Measurements from ENCODE around the gene SPON2.

SPON2 gene

DNA sequence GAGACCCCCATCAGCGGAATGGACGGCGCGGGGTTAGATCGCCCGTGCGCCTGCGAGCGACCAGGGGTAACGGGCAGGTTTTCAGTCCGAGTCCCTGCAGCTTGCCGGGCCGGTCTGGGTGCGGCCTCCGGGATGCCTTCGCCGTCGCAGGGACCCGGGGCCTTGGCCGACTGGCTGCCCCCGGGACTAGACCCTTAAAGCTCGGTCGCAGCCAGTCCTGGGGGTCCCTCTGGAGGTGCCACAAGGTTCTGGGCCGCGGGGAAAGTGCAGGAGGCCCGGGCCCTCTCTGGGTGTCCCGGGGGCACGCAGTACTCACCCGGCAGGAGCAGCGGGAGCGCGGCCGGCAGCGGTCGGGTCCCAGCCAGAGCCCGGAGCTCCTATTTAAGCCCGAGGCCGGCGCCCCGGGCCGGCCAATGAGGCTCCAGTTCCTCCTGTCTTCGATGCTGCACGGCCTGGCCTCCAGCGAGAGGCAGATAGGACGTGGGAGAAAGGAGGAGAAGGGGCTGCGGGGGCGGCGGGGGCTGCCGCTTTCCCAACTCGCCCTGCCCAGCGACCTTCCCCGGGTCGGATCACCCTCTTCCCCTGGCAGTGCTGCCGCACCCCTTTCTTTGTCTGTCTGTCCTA lies at the start of gene SPON2:
Gene SPON2, minus strand, starts transcription at position 356 of the 624 bp plus-strand sequence.
- no peak for DNase-seq

- no peak for DNase-seq
Observed at GRCh38 chr4:1221155-1221870, 48.9 kb upstream of the SPON2 start.

- DNase-seq = no peak
Observed at GRCh38 chr4:1220566-1220965, 48.2 kb upstream of the SPON2 start.

- no peak for DNase-seq
Observed at GRCh38 chr4:1219566-1219950, 47.2 kb upstream of the SPON2 start.

DNA sequence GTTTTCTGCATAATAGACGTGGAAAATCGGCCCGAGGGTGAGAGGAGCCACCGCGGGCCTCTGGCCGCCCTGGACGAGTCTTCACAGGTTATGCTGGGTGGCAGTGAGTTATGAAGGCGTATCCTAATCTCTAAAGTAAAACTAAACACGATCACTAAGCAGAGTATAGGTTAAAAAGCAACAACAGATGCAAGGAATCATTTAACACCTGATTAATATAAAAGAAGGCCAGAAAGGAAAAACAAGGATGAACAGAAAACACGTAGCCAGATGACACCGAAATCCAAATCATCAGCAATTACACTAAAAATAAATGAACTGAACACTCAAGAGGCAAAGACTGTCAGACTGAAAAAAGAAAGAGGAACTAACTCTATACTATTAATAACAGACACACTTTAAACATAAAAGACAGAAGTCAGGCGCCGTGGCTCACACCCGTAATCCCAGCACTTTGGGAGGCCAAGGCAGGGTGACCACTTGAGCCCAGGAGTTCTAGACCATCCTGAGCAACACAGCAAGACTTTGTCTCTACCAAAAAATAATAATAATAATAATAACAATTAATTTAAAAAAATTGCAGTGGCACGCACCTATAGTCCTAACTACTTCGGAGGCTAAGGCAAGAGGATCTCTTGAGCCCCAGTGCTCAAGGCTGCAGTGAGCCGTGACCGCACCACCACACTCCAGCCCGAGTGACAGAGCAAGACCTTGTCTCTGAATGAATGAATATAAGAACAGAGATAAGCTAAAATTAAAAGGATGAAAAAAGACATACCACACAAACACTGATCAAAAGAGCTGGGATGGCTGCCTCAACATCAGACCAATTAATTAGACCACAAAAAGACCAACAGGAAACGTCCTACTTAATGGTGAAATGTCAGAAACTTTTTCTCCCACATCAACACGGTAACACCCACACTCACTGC lies 46.5 kb upstream of the SPON2 start:
- DNase-seq = peak; percentile 61

- no peak for DNase-seq
Observed at GRCh38 chr4:1217366-1217765, 45.0 kb upstream of the SPON2 start.

DNA sequence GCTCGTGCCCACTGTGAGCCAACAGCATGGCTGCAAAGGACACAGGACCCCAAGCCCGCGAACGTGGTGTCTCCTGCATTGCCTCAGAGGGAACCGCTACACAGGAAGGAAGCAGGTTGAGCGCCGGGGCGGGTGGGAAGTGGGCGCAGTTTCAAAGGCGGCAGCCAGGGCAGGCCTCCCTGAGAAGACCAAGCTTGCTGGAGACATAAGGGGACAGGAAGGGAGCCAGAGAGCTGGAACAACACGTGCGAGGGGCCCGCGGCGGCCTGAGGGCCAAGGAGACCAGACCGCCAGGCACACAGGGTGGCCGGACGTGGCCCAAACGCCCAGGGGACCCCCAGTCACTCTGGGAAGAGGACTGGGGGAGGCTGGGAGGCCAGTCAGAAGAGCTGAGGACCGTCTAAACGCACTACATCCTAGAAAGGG lies 44.5 kb upstream of the SPON2 start:
- peak; percentile 27 for DNase-seq

DNA sequence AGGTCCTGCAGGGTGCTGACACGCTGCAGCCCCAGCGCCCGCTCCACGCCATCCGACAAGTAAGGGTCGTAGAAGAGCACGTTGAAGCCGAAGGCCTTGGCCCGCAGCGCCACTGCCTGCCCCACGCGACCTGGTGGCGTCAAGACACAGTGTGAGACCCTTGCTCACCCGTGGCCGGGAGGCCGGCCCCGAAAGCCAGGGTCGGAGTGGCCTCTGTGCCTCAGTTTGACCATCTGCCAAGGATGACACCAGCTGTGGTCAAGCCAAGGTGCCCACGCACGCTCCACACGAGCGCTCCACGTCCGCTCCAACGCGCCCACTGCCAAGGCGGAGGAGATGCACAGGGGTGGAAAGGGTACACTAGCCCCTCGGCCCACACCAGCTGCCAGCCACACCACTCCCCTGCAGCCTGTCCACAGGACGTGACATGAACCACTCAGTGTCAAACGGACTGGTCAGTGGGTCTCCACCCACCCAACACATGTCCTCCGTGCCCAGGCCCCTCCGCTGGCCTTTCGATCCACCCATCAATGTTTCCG lies 43.8 kb upstream of the SPON2 start:
- DNase-seq = no peak

GRCh38 chr4:1215141-1216075 lies 43.0 kb upstream of the SPON2 start:
- DNase-seq = peak; percentile 93

DNA sequence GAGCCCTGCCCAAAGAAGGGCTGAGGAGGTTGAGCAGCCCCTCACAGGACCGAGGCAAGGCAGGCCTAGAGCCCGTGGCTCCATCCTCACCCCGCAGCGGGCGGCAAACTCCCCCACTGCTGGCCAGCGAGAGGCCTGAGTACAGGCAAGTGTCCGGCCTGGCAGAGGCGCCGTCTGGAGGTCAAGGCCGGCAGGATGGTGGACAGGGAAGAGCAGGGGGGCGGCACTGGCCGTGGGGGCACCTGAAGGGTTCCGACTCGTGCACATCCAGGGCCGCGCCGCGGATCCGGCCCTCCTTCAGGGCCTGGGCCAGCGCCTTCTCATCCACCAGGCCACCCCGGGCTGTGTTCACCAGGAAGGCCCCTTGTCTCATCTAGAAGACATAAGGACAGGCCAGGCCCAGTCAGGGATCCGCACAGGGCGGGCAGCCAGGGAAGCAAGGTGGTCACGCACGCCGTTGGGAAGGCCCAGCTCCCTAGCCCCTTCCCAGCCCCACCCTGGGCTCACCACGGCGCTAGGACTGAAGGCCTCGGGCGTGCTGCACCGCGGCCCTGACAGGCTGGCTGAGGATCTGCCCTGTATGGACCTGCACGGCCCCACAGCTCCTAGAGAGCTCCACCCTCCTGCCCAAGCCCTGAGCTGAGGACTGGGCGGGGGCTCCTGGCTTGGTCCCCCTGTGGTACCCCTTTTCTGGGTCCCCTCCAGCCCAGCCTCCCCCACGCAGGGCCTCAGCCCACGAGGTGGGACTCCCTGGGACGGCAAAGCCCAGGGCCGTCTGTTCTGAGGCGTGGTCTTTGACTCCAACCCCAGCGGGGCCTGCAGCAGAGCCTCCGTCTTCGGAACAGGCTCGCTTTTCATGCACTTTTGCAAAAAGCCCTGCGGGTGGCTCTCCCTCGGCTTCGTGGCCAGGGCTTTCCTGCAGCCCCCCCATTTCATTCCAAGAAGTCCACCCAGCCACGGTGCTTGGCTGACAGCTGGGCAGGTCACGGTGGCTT lies 42.0 kb upstream of the SPON2 start:
- DNase-seq = no peak

- DNase-seq = no peak
Observed at GRCh38 chr4:1213336-1213995, 41.1 kb upstream of the SPON2 start.

DNA sequence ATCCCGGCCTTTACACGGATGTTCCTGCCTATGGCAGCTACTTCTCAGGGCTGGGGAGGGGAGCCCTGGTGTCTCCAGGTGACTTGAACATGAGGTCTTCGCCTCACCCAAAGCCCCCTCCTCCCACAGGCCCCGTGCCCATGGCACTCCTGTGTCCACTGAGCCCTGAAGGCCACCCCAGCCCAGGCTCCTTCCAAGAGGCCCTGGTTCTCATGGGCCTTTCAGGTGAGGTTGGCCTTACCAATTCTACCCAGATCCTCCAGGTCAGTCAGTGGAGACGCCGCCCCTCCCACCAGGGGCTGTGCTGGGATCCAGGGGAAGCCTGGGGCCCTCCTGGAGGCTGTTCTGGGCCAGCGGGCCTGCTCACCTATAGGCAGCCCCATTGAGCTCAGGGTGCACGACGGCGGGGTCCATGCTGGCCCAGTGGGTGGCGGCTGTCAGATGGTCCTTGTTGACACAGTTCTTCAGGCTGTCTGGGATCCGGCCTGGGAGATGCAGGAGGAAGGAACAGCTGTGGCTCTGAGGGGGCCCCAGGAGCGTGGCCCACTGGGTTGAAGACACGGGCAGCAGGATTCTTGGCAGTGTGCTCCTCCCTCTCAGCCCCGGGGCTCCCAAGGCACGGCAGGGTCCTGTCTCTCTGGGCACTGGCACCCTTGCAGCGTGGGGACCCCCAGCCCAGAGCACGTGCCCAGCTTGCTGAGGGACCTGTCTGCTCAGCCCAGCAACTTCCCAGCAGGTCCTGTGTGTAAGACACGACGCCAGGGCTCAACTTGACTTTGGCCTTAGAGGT lies 40.4 kb upstream of the SPON2 start:
- DNase-seq = no peak

- no peak for DNase-seq
Observed at GRCh38 chr4:1211891-1212545, 39.6 kb upstream of the SPON2 start.

- no peak for DNase-seq
Observed at GRCh38 chr4:1211371-1211770, 39.0 kb upstream of the SPON2 start.

GRCh38 chr4:1210971-1211370 lies 38.6 kb upstream of the SPON2 start:
- DNase-seq = no peak

- DNase-seq = no peak
Observed at GRCh38 chr4:1210241-1210841, 38.0 kb upstream of the SPON2 start.

DNA sequence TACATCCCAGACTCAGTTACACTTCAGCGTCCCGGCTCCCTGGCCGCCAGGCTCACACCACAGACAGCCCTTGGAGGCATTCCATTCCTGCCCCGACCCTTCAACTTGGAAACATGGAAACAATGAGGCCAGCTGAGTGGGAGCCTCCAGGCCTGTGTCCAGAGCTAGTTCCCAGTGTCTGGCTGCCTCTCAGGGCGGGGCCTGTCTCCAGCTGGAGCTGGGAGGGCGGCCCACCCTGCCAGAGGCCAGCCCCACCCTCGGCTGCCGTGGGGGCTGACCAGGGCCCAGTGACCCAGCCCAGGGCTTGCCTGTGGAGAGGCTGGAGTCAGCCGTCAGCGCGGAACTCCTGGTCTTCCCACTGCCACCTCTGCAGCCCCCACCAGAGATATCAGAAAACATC lies 37.4 kb upstream of the SPON2 start:
- no peak for DNase-seq

- DNase-seq = no peak
Observed at GRCh38 chr4:1208970-1209704, 36.8 kb upstream of the SPON2 start.
